ENCODE measurements around the gene SGPP2. TPM values are rescaled to one million over a fixed set of nuclear protein-coding genes. Genes with fewer than 3 reads are reported as not detected.

The SGPP2 gene
- total and polyA plus RNA-seq, 2 of the 4 experiments (the other 2 are of a cell fraction): not detected

DNA sequence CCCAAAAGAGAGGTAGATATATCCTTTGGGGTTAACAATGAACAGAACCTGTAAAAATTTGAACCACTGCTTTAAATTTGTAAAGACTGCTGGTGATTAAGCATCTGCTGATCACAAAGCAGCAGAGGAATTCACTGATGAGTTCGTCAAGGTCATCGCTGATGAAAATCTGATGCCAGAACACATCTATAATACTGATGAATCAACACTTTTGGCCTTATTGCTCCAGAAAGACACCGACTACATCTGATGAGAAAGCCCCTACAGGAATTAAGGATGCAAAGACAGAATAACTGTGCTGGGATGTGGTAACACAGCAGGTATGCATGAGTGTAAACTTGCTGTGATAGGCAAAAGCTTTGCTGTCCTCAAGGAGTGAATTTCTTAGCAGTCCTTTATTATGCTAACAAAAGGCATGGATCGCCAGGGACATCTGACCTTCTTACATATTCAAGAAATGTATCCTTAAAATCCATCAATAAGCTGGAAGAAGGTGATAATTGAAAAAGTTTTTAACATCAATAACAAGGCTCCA, 30.5 kb upstream of the SGPP2 start:
- dilution Hi-C loops (cut with HindIII; ENCODE audit: low sequenced_read_pairs, unreplicated experiment): no loop called here

More for the DNA sequence above, 30.5 kb upstream of the SGPP2 start:
- no peak overlapping the region for H4K5ac ChIP-seq (ENCODE audit: low read depth, low read length)
- no peak overlapping the region for H3K4ac ChIP-seq (ENCODE audit: low read depth, low read length)
- no peaks in the 10 kb centered on the region for H3K27me3 ChIP-seq (ENCODE audit: control insufficient read depth, insufficient read depth, low read length)
- CTCF ChIA-PET: no interaction called here
- H3K9ac ChIP-seq (ENCODE audit: low read depth, low read length): no peak overlapping the region
- no peak overlapping the region for H3K4me2 ChIP-seq (ENCODE audit: low read depth, low read length)
- H2BK120ac ChIP-seq (ENCODE audit: low read depth, low read length): no peak overlapping the region
- no peaks in the 10 kb centered on the region for H3K36me3 ChIP-seq (ENCODE audit: control insufficient read depth, insufficient read depth, low read length)
- H2BK15ac ChIP-seq (ENCODE audit: low read depth, low read length): no peak overlapping the region
- H3K9me3 ChIP-seq (ENCODE audit: control insufficient read depth, insufficient read depth, low read length): no peaks in the 10 kb centered on the region
- no peaks in the 10 kb centered on the region for H3K4me1 ChIP-seq (ENCODE audit: control insufficient read depth, insufficient read depth, low read length)
- no peak overlapping the region for H3K18ac ChIP-seq (ENCODE audit: low read depth, low read length)
- no CpG with 5 or more reads among the region's 4 CpGs for WGBS, 2 experiments (ENCODE audit: extremely low coverage in 2 of 2, insufficient read length in 1 of 2)
- ATAC-seq (ENCODE audit: low read depth) (no peak), DNase-seq (no peak)
- H2AK9ac ChIP-seq (replicated peaks; ENCODE audit: low read depth, low read length, poor library complexity): no peak overlapping the region
- no peak overlapping the region for H2AFZ ChIP-seq (replicated peaks; ENCODE audit: low read length, poor library complexity)
- no peaks in the 10 kb centered on the region for H3K79me1 ChIP-seq (ENCODE audit: low read depth in 1 of 2, low read length in 2 of 2)
- H3K4me3 ChIP-seq (ENCODE audit: insufficient read depth, low read depth, low read length): no peak overlapping the region
- no peak overlapping the region for H2BK5ac ChIP-seq (ENCODE audit: low read depth, low read length, poor library complexity, severe bottlenecking)
- no peak overlapping the region for H3K56ac ChIP-seq (ENCODE audit: extremely low read depth, insufficient read depth, low read length)
- no peak overlapping the region for H3K27ac ChIP-seq (ENCODE audit: insufficient read depth, low read length)
- H3K23ac ChIP-seq (ENCODE audit: low read depth, low read length): no peak overlapping the region
- no peak overlapping the region for H3K14ac ChIP-seq (replicated peaks; ENCODE audit: low read depth, low read length)
- BruUV-seq (replicated peaks): no TSS peak
- no peak overlapping the region for H4K8ac ChIP-seq (ENCODE audit: low read depth in 2 of 2, low read length in 2 of 2)
- no peak overlapping the region for H2AK5ac ChIP-seq (ENCODE audit: low read depth, low read length)
- H3K9me1 ChIP-seq (ENCODE audit: insufficient read depth, low read length): no peaks in the 10 kb centered on the region
- H4K91ac ChIP-seq (ENCODE audit: insufficient read depth, low read depth, low read length): no peak overlapping the region
- in situ Hi-C loops (cut with MboI; ENCODE audit: low sequenced_read_pairs) (no loop called here), intact Hi-C loops (cut with micrococcal nuclease) (no loop called here)
- TF ChIP-seq CTCF (conservative IDR thresholded peaks at IDR 0.05; ENCODE audit: low read depth, low read length): no peak
- no peak for TF ChIP-seq RFX5 (IDR thresholded peaks at IDR 0.05; ENCODE audit: low read depth, low read length)
- TF ChIP-seq POLR2A (IDR thresholded peaks at IDR 0.05; ENCODE audit: low read depth, low read length): no peak
- TF ChIP-seq NFE2L2 (IDR thresholded peaks at IDR 0.05; ENCODE audit: low read depth, low read length): no peak
- no peak for TF ChIP-seq CHD1 (IDR thresholded peaks at IDR 0.05; ENCODE audit: low read depth, low read length)
- no peak for TF ChIP-seq USF2 (IDR thresholded peaks at IDR 0.05; ENCODE audit: low read depth, low read length)
- no peak for TF ChIP-seq RAD21 (IDR thresholded peaks at IDR 0.05; ENCODE audit: low read length)
- TF ChIP-seq MXI1 (IDR thresholded peaks at IDR 0.05; ENCODE audit: borderline replicate concordance, low read depth, low read length): no peak
- no peak for TF ChIP-seq RCOR1 (IDR thresholded peaks at IDR 0.05; ENCODE audit: insufficient replicate concordance, low read length)
- TF ChIP-seq BHLHE40 (IDR thresholded peaks at IDR 0.05; ENCODE audit: low read depth, low read length): no peak
- no peak for TF ChIP-seq SMC3 (IDR thresholded peaks at IDR 0.05; ENCODE audit: low read depth, low read length)
- no peak for TF ChIP-seq MAFK (IDR thresholded peaks at IDR 0.05; ENCODE audit: low read depth, low read length)
- no peak for TF ChIP-seq CEBPB (IDR thresholded peaks at IDR 0.05; ENCODE audit: low read depth, low read length)
- TF ChIP-seq, protein P1, sequence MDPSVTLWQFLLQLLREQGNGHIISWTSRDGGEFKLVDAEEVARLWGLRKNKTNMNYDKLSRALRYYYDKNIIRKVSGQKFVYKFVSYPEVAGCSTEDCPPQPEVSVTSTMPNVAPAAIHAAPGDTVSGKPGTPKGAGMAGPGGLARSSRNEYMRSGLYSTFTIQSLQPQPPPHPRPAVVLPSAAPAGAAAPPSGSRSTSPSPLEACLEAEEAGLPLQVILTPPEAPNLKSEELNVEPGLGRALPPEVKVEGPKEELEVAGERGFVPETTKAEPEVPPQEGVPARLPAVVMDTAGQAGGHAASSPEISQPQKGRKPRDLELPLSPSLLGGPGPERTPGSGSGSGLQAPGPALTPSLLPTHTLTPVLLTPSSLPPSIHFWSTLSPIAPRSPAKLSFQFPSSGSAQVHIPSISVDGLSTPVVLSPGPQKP (IDR thresholded peaks at IDR 0.05; ENCODE audit: borderline replicate concordance, low read depth, low read length): no peak
- TF ChIP-seq FOS (IDR thresholded peaks at IDR 0.05; ENCODE audit: low read depth, low read length): no peak
- TF ChIP-seq MAZ (IDR thresholded peaks at IDR 0.05; ENCODE audit: borderline replicate concordance, low read depth, low read length): no peak
- H2BK20ac ChIP-seq (ENCODE audit: low read depth, low read length): no peak overlapping the region
- no peaks in the 10 kb centered on the region for H4K20me1 ChIP-seq (ENCODE audit: insufficient read depth, low read length)
- POLR2A ChIA-PET (ENCODE audit: unreplicated experiment): no interaction called here

All from IMR-90 (cell line).